Kidney (tissue), 22 donors: ENCODE measurements around the gene OR6B2. TPM values are rescaled to one million over a fixed set of nuclear protein-coding genes. Genes with fewer than 3 reads are reported as not detected.

Source experiments
- DNase-seq, 5 donors: peaks; one replicate each; pipeline ENCODE4 v3.0.0-alpha.2; 2013 to 2020
- FAIRE-seq: peaks from 2 replicates; lab custom pipeline; 2012; peaks lifted over from hg19 to GRCh38; lab: Jason Lieb, UNC
- H3K27ac ChIP-seq, 2 donors: one replicate each; pipeline ENCODE4 v1.7.0; 2013; ENCODE audit warnings: low read depth in 2 of 2, low read length in 2 of 2, inconsistent platforms in 1 of 2
- H3K27me3 ChIP-seq: one replicate; pipeline ENCODE4 v1.7.1; 2013; ENCODE audit warnings: low read length, inconsistent platforms; ENCODE audit not compliant: control insufficient read depth, insufficient read depth
- H3K36me3 ChIP-seq, 3 donors: one replicate each; pipeline versions ENCODE4 v1.7.0 to v1.7.1; 2013; ENCODE audit warnings: low read length in 3 of 3, control low read depth in 1 of 3, inconsistent platforms in 1 of 3; ENCODE audit not compliant: insufficient read depth in 3 of 3, control insufficient read depth in 2 of 3
- H3K4me1 ChIP-seq, 3 donors: one replicate each; pipeline versions ENCODE4 v1.7.0 to v1.7.1; 2013; ENCODE audit warnings: low read length in 3 of 3, inconsistent platforms in 1 of 3, low read depth in 1 of 3; ENCODE audit not compliant: control insufficient read depth in 2 of 3, insufficient read depth in 2 of 3
- H3K4me3 ChIP-seq, 3 donors: one replicate each; pipeline versions ENCODE4 v1.7.0 to v1.8.1; 2013; ENCODE audit warnings: low read length in 3 of 3, control low read depth in 1 of 3, inconsistent platforms in 1 of 3
- H3K9ac ChIP-seq, 3 donors: one replicate each; pipeline versions ENCODE4 v1.7.0 to v1.7.1; 2013; ENCODE audit warnings: low read length in 3 of 3, control low read depth in 1 of 3, inconsistent platforms in 1 of 3
- H3K9me3 ChIP-seq, 3 donors: one replicate each; pipeline versions ENCODE4 v1.7.0 to v1.7.1; 2013; ENCODE audit warnings: low read length in 3 of 3, control low read depth in 1 of 3, inconsistent platforms in 1 of 3; ENCODE audit not compliant: control insufficient read depth in 2 of 3, insufficient read depth in 1 of 3
- CTCF ChIP-seq: IDR thresholded peaks from 3 replicates; pipeline ENCODE4 v1.5.1; 2012; ENCODE audit warnings: mild to moderate bottlenecking, moderate library complexity, borderline replicate concordance; ENCODE audit not compliant: insufficient read depth; ENCODE audit errors: extremely low read depth
- intact Hi-C: fragments of 100-400 bp; cut with DNase I; formaldehyde crosslinking; loops from one replicate; pipeline ENCODE4 v1.11.1; 2022
- long read RNA-seq, 10 donors: library from polyadenylated mRNA in 1 of 10; unstranded in 1 of 10; transcript quantifications; one replicate each; pipeline ENCODE4 v2.0.0 and lab custom pipeline, GENCODE V29; 2021 to 2026
- polyA plus RNA-seq: library from polyadenylated mRNA; stranded (reverse); fragments of 350-450 nt; fragmentation: Illumina TruSeq; extraction: RNeasy Lipid Tissue Mini Kit (QIAGEN cat#74804); gene quantifications from one replicate; pipeline ENCODE4 v1.2.3, GENCODE V29; 2014; ENCODE audit warnings: low read depth, low replicate concordance; ENCODE audit not compliant: insufficient read depth
- total RNA-seq: library from RNA; stranded (reverse); fragmentation: NEBNext Ultra II Directional; extraction: Animal tissue kit (Norgen Biotek cat#: 25700); gene quantifications from one replicate; pipeline ENCODE4 v1.2.1, GENCODE V29; 2021
- donor health status: control.
- donor health status: control.
- donor health status: control.
- donor health status: control.
- donor health status: control.
- donor health status: DM: yes; HTN: yes; CAD: no.
- donor health status: Normal renal cell carcinoma (clear cell type).

The OR6B2 gene
- not detected for total RNA-seq
- not detected for polyA plus RNA-seq
- long read RNA-seq, donor 1, result 0 reads
- long read RNA-seq, donor 2, result 0 reads
- long read RNA-seq, donor 3, result 0 reads
- long read RNA-seq, donor 4, result 0 reads
- long read RNA-seq, donor 5, result 0 reads
- long read RNA-seq, donor 6, result 0 reads
- long read RNA-seq, donor 7, result 0 reads
- long read RNA-seq, donor 8, partial matches to known transcripts, result 0 of 1 reads
- long read RNA-seq, donor 8, other reads (novel, unspliced or antisense), result 0 of 1 reads
- long read RNA-seq, donor 9, result 0 reads
- long read RNA-seq, donor 10, result 0 reads

GRCh38 chr2:240030379-240031094, at the start of gene OR6B2:
Gene OR6B2 (minus strand): TSS chr2:240030429. CDS start chr2:240030429, 0 bp downstream.
- H3K4me3 ChIP-seq, result no peak within 1 kb of the TSS
- intact Hi-C loops, result no loop called here
- no peak for TF ChIP-seq CTCF
- H3K9me3 ChIP-seq, result no peaks in the 10 kb centered on the region
- FAIRE-seq (no peak), DNase-seq (no peak)
- no peaks in the 10 kb centered on the region for H3K4me1 ChIP-seq
- H3K27ac ChIP-seq, result no peak within 1 kb of the TSS
- no peak within 1 kb of the TSS for H3K9ac ChIP-seq
- no peaks in the 10 kb centered on the region for H3K27me3 ChIP-seq
- no peaks in the 10 kb centered on the region for H3K36me3 ChIP-seq

- DNase-seq (no peak), FAIRE-seq (no peak)
- no peaks in the 10 kb centered on the region for H3K4me1 ChIP-seq
- H3K36me3 ChIP-seq, result no peaks in the 10 kb centered on the region
- peaks cover 0 to 9% (median 4%) of the 10 kb centered on the region in 3 donors for H3K9me3 ChIP-seq
- no peak overlapping the region for H3K4me3 ChIP-seq
- intact Hi-C loops, result no loop called here
- TF ChIP-seq CTCF, result no peak
- no peaks in the 10 kb centered on the region for H3K27me3 ChIP-seq
- H3K27ac ChIP-seq, result no peak overlapping the region
- no peak overlapping the region for H3K9ac ChIP-seq
These were observed 48.4 kb upstream of the OR6B2 start for GRCh38 chr2:240078631-240079030.

- intact Hi-C loops, result no loop called here
- DNase-seq, result no peak
- Histone ChIP-seq H3K9me3 (peaks cover 0 to 9% (median 4%) of the 10 kb centered on the region in 3 donors), H3K27ac (no peak overlapping the region), H3K27me3 (no peaks in the 10 kb centered on the region), H3K36me3 (no peaks in the 10 kb centered on the region), H3K4me1 (no peaks in the 10 kb centered on the region), H3K4me3 (no peak overlapping the region), H3K9ac (no peak overlapping the region)
- no peak for TF ChIP-seq CTCF
- FAIRE-seq, result no peak
These were observed 47.2 kb upstream of the OR6B2 start for GRCh38 chr2:240077442-240077841.
